Measurements from ENCODE around the gene COPS7B.

DNA sequence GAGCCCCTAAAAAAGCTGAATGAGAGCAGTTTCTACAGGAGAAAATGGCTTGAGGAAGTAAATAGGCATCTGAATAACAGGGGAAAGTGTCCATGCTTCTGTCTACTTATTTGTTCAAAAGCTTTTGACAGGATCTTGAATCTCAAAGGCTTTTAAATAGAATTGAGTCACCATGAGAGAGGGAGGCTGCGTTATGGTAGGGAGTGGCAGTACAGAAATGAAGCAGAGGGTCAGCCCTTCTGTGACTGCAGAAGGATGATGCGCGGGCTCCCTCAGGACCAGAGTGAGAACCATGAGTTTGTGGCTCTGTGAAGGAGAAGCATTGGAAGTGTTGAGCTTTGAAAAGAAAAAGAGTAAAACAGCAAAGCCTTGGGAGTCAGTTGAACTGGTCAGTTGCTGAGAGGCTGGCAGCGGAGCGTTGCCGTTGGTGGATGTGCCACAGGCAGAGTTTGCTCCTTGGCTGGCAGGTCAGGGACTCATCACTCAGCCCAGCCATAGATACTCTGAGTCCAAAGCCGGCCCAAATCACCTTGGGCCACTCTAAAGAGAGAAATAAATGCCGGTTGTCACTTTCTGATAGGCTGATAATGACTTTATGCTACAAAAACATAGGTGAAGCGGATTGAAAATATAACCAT is 17.4 kb downstream of the COPS7B start:
- no peak for TF ChIP-seq FOXK2 (IDR thresholded peaks at IDR 0.05)
- TF ChIP-seq PKNOX1 (IDR thresholded peaks at IDR 0.05): no peak
- no peak for TF ChIP-seq CTCF (IDR thresholded peaks at IDR 0.05 in 2 of 3, conservative IDR thresholded peaks at IDR 0.05 in 1 of 3; ENCODE audit: control insufficient read depth in 2 of 3, extremely low read depth in 1 of 3, insufficient read depth in 1 of 3, low read depth in 3 of 3, low read length in 3 of 3)
- no peak for TF ChIP-seq RUNX3 (IDR thresholded peaks at IDR 0.05; ENCODE audit: low read length)
- TF ChIP-seq MYC (IDR thresholded peaks at IDR 0.05; ENCODE audit: insufficient read depth, insufficient read length, insufficient replicate concordance, low read length, severe bottlenecking): no peak
- TF ChIP-seq POLR2A (IDR thresholded peaks at IDR 0.05; ENCODE audit: low read depth, low read length): no peak

Data from GM12878 (cell line).